Activated naive CD4-positive, alpha-beta T cell treated with anti-CD3 and anti-CD28 coated beads, Interleukin-2, amount 50 U/mL, for 16 hours (primary cell): ENCODE measurements around the gene SUSD2.
"Not testable (repeated sequence)": the region's sequence is repeated elsewhere in the genome, so short reads cannot be mapped to it uniquely, and the experiment has no call there.

ENCODE experiments used
- DNase-seq: peaks from one replicate; pipeline ENCODE4 v3.0.0-alpha.2; 2020

SUSD2 gene

DNA sequence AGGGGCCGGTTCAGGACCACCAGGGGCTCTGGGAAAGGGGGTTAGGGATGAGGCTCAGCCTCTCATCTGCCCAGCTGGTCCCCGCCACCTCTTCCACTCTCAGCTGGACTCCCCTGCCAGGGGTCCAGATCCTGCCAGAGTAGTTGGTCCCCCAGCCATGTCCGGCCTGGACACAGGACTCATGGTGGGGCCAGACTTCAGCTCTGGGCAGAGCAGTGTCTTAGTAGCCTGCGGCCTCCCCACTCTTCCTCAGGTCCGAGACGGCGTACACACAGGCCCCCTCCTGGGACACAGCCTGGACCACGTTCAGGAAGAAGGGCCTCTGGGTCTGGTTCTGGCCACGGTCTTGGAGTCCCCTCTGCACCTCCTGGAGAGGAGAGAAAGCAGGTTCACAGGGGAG lies 38.5 kb downstream of the SUSD2 start:
- no peak for DNase-seq

- no peak for DNase-seq
Measured at GRCh38 chr22:24224468-24224867, 43.2 kb downstream of the SUSD2 start.

DNA sequence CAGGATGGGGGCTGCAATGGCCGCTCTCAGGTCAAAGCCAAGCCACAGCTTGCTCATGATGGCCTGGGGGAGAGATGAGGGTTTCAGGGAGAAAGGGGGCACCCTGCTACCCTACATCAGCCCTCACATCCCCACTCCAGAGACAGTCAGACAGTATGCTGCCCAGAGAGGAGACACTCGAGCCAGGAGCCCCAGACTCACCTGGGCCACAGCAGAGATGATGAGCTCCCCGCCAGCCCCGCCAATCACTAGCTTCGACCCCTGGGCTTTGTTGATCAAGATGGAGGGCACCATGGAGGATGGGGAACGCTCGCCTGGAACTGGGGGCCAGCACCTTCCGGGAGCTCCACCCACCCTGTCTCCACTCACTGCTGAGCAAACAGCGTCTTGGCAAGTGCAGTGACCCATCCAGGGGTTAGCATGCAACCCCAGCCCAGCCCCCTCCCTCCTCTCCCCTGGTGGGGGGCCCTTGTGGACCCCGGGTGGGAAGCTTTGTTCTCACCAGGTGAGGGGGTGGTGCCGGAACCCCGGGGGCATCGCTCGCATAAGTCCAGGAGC lies 43.8 kb downstream of the SUSD2 start:
- no peak for DNase-seq

- DNase-seq: no peak
Measured at GRCh38 chr22:24225951-24226350, 44.7 kb downstream of the SUSD2 start.

DNA sequence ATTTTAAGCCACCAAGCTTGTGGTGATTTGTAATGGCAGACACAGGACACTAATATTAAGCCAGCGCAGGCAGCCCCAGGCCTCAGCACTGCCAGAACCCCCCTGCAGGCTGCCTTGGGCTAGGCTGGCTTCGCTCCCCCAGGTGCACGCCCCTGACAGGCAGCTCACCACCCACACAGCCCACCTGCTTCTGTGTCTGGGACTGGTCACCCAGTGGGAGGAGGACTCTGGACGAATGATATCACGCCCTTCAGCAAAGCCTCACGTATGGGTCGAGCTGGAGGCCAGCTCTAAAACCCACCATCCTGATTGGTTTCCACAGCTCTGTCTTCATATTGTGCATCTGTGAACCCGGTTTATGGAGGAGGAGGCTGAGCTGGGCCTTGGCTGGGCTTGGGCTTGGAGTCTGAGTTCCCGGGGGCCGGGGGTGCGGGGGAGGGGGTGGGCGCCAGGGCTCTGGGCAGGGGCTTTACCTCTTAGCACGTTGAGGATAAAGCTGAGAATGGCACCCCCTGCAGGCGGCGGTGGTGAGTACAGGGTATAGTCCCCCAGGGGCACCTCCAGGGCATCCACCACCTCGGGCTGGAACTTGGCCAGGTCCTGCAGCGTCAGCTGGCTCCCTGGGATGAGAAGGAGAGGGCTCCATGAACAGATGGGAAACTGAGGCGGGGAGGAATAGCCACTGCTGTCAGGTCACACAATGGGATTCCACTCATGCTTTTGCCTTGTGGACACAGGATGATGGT lies 49.8 kb downstream of the SUSD2 start:
- DNase-seq: peak; percentile 67

- DNase-seq: no peak
Measured at GRCh38 chr22:24231706-24232105, 50.4 kb downstream of the SUSD2 start.

- no peak for DNase-seq
Measured at GRCh38 chr22:24232124-24232523, 50.8 kb downstream of the SUSD2 start.

DNA sequence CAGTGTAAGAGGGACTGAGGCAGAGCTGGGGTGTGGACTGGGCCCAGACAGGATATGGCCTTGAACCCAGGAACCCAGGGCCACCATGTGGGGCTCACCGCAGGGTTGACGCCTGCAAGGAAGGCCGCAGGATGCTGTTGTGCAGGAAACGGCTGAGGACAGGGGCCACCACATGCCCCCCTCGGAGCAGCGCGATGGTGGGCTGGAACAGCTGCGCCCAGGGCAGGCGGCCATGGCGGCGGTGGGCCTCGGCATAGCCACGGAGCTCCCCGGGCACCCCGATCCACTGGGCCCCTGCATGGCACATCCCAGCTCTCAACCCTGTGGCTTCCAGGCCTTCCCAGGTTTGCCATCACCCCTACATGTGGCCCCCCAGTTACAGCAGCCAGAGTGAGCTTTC lies 51.4 kb downstream of the SUSD2 start:
- DNase-seq: no peak

GRCh38 chr22:24233235-24233634 lies 51.9 kb downstream of the SUSD2 start:
- no peak for DNase-seq

GRCh38 chr22:24233816-24234215 lies 52.5 kb downstream of the SUSD2 start:
- no peak for DNase-seq

- DNase-seq: no peak
Measured at GRCh38 chr22:24235315-24235714, 54.0 kb downstream of the SUSD2 start.

- no peak for DNase-seq
Measured at GRCh38 chr22:24236656-24237055, 55.4 kb downstream of the SUSD2 start.

DNA sequence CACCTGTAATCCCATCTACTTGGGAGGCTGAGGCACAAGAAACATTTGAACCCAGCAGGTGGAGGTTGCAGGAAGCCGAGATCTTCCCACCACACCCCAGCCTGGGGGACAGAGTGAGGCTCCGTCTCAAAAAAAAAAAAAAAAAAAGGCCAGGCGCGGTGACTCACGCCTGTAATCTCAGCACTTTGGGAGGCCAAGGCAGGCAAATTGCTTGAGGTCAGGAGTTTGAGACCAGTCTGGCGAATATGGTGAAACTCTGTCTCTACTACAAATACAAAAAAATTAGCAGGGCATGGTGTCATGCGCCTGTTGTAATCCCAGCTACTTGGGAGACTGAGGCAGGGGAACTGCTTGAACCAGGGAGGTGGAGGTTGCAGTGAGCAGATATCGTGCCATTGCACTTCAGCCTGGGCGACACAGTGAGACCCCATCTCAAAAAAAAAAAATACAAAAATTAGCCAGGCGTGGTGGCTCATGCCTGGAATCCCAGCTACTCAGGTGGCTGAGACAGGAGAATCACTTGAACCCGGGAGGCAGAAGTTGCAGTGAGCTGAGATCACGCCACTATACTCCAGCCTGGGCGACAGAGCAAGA lies 56.9 kb downstream of the SUSD2 start:
- not testable (repeated sequence) for DNase-seq
